Aorta (tissue), 5 donors: ENCODE data around the gene FBXL17. TPM values are rescaled to one million over a fixed set of nuclear protein-coding genes. Genes with fewer than 3 reads are reported as not detected.

Experiments used
- ATAC-seq: fragments of 200-7000 bp; cut with Tn5 transposase; one replicate; pipeline ENCODE4 v1.9.1; 2022; ENCODE audit warnings: moderate library complexity; ENCODE audit not compliant: low FRiP score
- DNase-seq, 2 donors: peaks; one replicate each; pipeline ENCODE4 v3.0.0-alpha.2; 2020
- H3K27ac ChIP-seq, 2 donors: one replicate each; pipeline ENCODE4 v1.5.1; 2013; ENCODE audit warnings: low read length in 2 of 2, mild to moderate bottlenecking in 2 of 2, moderate library complexity in 2 of 2, control low read depth in 1 of 2, inconsistent platforms in 1 of 2, low read depth in 1 of 2
- H3K27me3 ChIP-seq, 2 donors: one replicate each; pipeline ENCODE4 v1.6.1; 2013; ENCODE audit warnings: control low read depth in 1 of 2, low read length in 1 of 2, mild to moderate bottlenecking in 1 of 2, moderate library complexity in 1 of 2; ENCODE audit not compliant: insufficient read depth in 2 of 2, control insufficient read depth in 1 of 2
- H3K36me3 ChIP-seq, 2 donors: one replicate each; pipeline ENCODE4 v1.6.1; 2013; ENCODE audit warnings: control low read depth in 1 of 2, low read length in 1 of 2, mild to moderate bottlenecking in 1 of 2; ENCODE audit not compliant: insufficient read depth in 2 of 2, control insufficient read depth in 1 of 2
- H3K4me1 ChIP-seq, 2 donors: one replicate each; pipeline ENCODE4 v1.6.1; 2013; ENCODE audit warnings: low read length in 2 of 2, control low read depth in 1 of 2, mild to moderate bottlenecking in 1 of 2, moderate library complexity in 1 of 2; ENCODE audit not compliant: insufficient read depth in 2 of 2, control insufficient read depth in 1 of 2
- H3K4me3 ChIP-seq, 2 donors: one replicate each; pipeline ENCODE4 v1.5.1; 2013; ENCODE audit warnings: low read length in 2 of 2, control low read depth in 1 of 2, mild to moderate bottlenecking in 1 of 2
- H3K9me3 ChIP-seq: one replicate; pipeline ENCODE4 v1.6.1; 2013; ENCODE audit warnings: mild to moderate bottlenecking, low read length; ENCODE audit not compliant: control insufficient read depth
- WGBS, 2 donors: extraction: QIAGEN DNeasy Blood & Tissue Kit; methylation state at CpG; one replicate each; pipeline ENCODE4 v1.1.7; 2013; 5-methylcytosine and 5-hydroxymethylcytosine counted together
- intact Hi-C, 2 donors: fragments of 100-400 bp; cut with DNase I; formaldehyde crosslinking; loops; one replicate each; pipeline versions ENCODE4 v1.14.2 to v1.15.0; 2022
- polyA plus RNA-seq, 2 donors: library from polyadenylated mRNA; stranded (reverse); fragments of 200-250 nt; gene quantifications; one replicate each; pipeline ENCODE4 v1.2.3, GENCODE V29; 2013
- total RNA-seq, 2 donors: library from RNA; stranded (reverse); fragmentation: NEBNext Ultra II Directional; extraction: Animal tissue kit (Norgen Biotek cat#: 25700); gene quantifications; one replicate each; pipeline ENCODE4 v1.2.1, GENCODE V29; 2021
- donor health status: healthy with polysubstance abuse.
- donor health status: Bipolar disorder and iron deficiency.
- donor health status: DM: no; HTN: no; CAD: no.
- donor health status: DM: no; HTN: no; CAD: no.
- donor health status: DM: yes; HTN: yes; CAD: no.

The FBXL17 gene
- total and polyA plus RNA-seq, 4 donors = 10.3 to 36.3 (median 20.7) TPM

- H3K4me3 ChIP-seq = no peak overlapping the region
- peaks cover 0 to 2% of the 10 kb centered on the region in 2 donors for H3K36me3 ChIP-seq
- no peaks in the 10 kb centered on the region for H3K4me1 ChIP-seq
- no peak for ATAC-seq
- no peak overlapping the region for H3K27ac ChIP-seq
- WGBS, 2 donors = 94 to 98% methylated on average over 4 of the region's 4 CpGs
- intact Hi-C loops = no loop called here
- no peaks in the 10 kb centered on the region for H3K27me3 ChIP-seq
- no peak for DNase-seq
- no peaks in the 10 kb centered on the region for H3K9me3 ChIP-seq
Measured at GRCh38 chr5:108124596-108124995, 257.3 kb downstream of the FBXL17 start.

- no peak overlapping the region for H3K27ac ChIP-seq
- no peaks in the 10 kb centered on the region for H3K4me1 ChIP-seq
- intact Hi-C loops = no loop called here
- H3K36me3 ChIP-seq = peaks cover 0 to 2% of the 10 kb centered on the region in 2 donors
- WGBS, 2 donors = 85 to 89% methylated on average over 4 of the region's 4 CpGs
- no peaks in the 10 kb centered on the region for H3K27me3 ChIP-seq
- H3K9me3 ChIP-seq = no peaks in the 10 kb centered on the region
- no peak overlapping the region for H3K4me3 ChIP-seq
- ATAC-seq = no peak
- DNase-seq = no peak
Measured at GRCh38 chr5:108122702-108123101, 259.2 kb downstream of the FBXL17 start.

GRCh38 chr5:108118813-108119514, 262.9 kb downstream of the FBXL17 start:
- Histone ChIP-seq H3K36me3 (peaks cover 0 to 2% of the 10 kb centered on the region in 2 donors), H3K27me3 (no peaks in the 10 kb centered on the region), H3K9me3 (no peaks in the 10 kb centered on the region), H3K27ac (no peak overlapping the region), H3K4me1 (no peaks in the 10 kb centered on the region), H3K4me3 (no peak overlapping the region)
- intact Hi-C loops = no loop called here
- WGBS, 2 donors = 97 to 100% methylated on average over 2 of the region's 2 CpGs
- ATAC-seq (no peak), DNase-seq (no peak)

GRCh38 chr5:108115673-108116072, 266.2 kb downstream of the FBXL17 start:
- DNase-seq (no peak), ATAC-seq (no peak)
- intact Hi-C loops = no loop called here
- Histone ChIP-seq H3K4me1 (no peaks in the 10 kb centered on the region), H3K27me3 (no peaks in the 10 kb centered on the region), H3K36me3 (no peaks in the 10 kb centered on the region), H3K4me3 (no peak overlapping the region), H3K27ac (no peak overlapping the region), H3K9me3 (peaks cover 2% of the 10 kb centered on the region)

- no peaks in the 10 kb centered on the region for H3K36me3 ChIP-seq
- intact Hi-C loops = no loop called here
- ATAC-seq (no peak), DNase-seq (no peak)
- H3K27me3 ChIP-seq = no peaks in the 10 kb centered on the region
- H3K9me3 ChIP-seq = peaks cover 2% of the 10 kb centered on the region
- no peaks in the 10 kb centered on the region for H3K4me1 ChIP-seq
- H3K4me3 ChIP-seq = no peak overlapping the region
- 97 to 99% methylated on average over 2 of the region's 2 CpGs for WGBS, 2 donors
- H3K27ac ChIP-seq = no peak overlapping the region
Measured at GRCh38 chr5:108113950-108114349, 267.9 kb downstream of the FBXL17 start.

GRCh38 chr5:108111736-108112135, 270.2 kb downstream of the FBXL17 start:
- H3K27ac ChIP-seq = no peak overlapping the region
- no peaks in the 10 kb centered on the region for H3K4me1 ChIP-seq
- H3K36me3 ChIP-seq = no peaks in the 10 kb centered on the region
- H3K4me3 ChIP-seq = no peak overlapping the region
- no peak for ATAC-seq
- 64 to 77% methylated on average over 2 of the region's 2 CpGs for WGBS, 2 donors
- peaks cover 2% of the 10 kb centered on the region for H3K9me3 ChIP-seq
- no peaks in the 10 kb centered on the region for H3K27me3 ChIP-seq
- DNase-seq = no peak
- intact Hi-C loops = no loop called here

GRCh38 chr5:108109059-108109458, 272.8 kb downstream of the FBXL17 start:
- Histone ChIP-seq H3K4me3 (no peak overlapping the region), H3K27ac (no peak overlapping the region), H3K9me3 (peaks cover 2% of the 10 kb centered on the region), H3K4me1 (no peaks in the 10 kb centered on the region), H3K36me3 (no peaks in the 10 kb centered on the region), H3K27me3 (no peaks in the 10 kb centered on the region)
- no peak for DNase-seq
- no peak for ATAC-seq
- 96 to 98% methylated on average over 2 of the region's 2 CpGs for WGBS, 2 donors
- intact Hi-C loops = no loop called here

- H3K4me3 ChIP-seq = no peak overlapping the region
- H3K4me1 ChIP-seq = peaks cover 0 to 3% of the 10 kb centered on the region in 2 donors
- 89 to 94% methylated on average over 1 of the region's 1 CpG for WGBS, 2 donors
- no peak overlapping the region for H3K27ac ChIP-seq
- intact Hi-C loops = no loop called here
- DNase-seq (no peak), ATAC-seq (no peak)
- H3K27me3 ChIP-seq = no peaks in the 10 kb centered on the region
- no peaks in the 10 kb centered on the region for H3K9me3 ChIP-seq
- H3K36me3 ChIP-seq = no peaks in the 10 kb centered on the region
Measured at GRCh38 chr5:108104448-108104847, 277.4 kb downstream of the FBXL17 start.

GRCh38 chr5:108102463-108102862, 279.4 kb downstream of the FBXL17 start:
- no peak for DNase-seq
- no peaks in the 10 kb centered on the region for H3K36me3 ChIP-seq
- intact Hi-C loops = no loop called here
- H3K9me3 ChIP-seq = no peaks in the 10 kb centered on the region
- no peak overlapping the region for H3K27ac ChIP-seq
- no peak for ATAC-seq
- H3K27me3 ChIP-seq = no peaks in the 10 kb centered on the region
- H3K4me3 ChIP-seq = no peak overlapping the region
- 85% methylated on average over 3 of the region's 3 CpGs for WGBS, 2 donors
- peaks cover 0 to 3% of the 10 kb centered on the region in 2 donors for H3K4me1 ChIP-seq
